ENCODE results near the gene PRR7. TPM values are rescaled to one million over a fixed set of nuclear protein-coding genes. Genes with fewer than 3 reads are reported as not detected.
A peak's percentile ranks its signal among the peaks of the same experiment; 100 is the strongest.

PRR7 gene
- total RNA-seq, 1 donor from 2014 or later, result 13.1 TPM

DNA sequence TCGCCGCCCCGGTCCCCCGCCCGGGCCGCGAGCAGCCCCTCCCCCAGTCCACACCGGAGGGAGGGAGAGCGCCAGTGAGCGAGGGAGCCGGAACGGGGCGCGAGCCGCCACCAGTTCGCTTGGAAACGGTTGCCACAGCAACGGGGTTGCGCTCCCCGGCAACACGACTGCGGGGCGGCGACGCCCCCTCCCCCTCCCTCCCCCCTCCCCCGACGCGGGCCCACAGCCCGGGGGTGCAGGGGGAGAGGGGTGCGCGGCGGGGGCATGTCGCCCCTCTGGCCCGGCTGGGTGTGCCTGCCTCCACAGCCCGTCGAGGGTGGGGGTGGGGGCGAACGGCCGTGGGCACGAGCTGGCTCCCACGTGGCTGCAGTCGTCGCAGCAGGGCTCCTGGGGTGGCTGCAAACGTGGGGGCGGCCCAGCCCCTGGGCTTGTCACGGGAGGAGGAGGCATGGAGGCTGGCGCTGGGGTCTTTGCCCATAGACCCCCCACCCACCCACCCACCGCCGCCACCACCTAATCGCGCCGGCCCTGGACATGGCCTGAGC lies 524 bp downstream of the PRR7 start:
- Mint-ChIP-seq H3K36me3 (ENCODE audit: insufficient read depth) (peaks cover 1% of the 10 kb centered on the region), H3K27me3 (peaks cover 13% of the 10 kb centered on the region), H3K4me1 (ENCODE audit: low read depth) (peaks cover 13% of the 10 kb centered on the region), H3K27ac (no peak overlapping the region), H3K4me3 (ENCODE audit: low read depth) (peak overlapping the region; percentile 71), H3K9me3 (ENCODE audit: low read depth) (no peaks in the 10 kb centered on the region)
- peak; percentile 56 for DNase-seq (ENCODE audit: low spot score, unreplicated experiment)
- TF ChIP-seq, protein P1, sequence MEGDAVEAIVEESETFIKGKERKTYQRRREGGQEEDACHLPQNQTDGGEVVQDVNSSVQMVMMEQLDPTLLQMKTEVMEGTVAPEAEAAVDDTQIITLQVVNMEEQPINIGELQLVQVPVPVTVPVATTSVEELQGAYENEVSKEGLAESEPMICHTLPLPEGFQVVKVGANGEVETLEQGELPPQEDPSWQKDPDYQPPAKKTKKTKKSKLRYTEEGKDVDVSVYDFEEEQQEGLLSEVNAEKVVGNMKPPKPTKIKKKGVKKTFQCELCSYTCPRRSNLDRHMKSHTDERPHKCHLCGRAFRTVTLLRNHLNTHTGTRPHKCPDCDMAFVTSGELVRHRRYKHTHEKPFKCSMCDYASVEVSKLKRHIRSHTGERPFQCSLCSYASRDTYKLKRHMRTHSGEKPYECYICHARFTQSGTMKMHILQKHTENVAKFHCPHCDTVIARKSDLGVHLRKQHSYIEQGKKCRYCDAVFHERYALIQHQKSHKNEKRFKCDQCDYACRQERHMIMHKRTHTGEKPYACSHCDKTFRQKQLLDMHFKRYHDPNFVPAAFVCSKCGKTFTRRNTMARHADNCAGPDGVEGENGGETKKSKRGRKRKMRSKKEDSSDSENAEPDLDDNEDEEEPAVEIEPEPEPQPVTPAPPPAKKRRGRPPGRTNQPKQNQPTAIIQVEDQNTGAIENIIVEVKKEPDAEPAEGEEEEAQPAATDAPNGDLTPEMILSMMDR (IDR thresholded peaks at IDR 0.05; ENCODE audit: unreplicated experiment), result no peak

DNA sequence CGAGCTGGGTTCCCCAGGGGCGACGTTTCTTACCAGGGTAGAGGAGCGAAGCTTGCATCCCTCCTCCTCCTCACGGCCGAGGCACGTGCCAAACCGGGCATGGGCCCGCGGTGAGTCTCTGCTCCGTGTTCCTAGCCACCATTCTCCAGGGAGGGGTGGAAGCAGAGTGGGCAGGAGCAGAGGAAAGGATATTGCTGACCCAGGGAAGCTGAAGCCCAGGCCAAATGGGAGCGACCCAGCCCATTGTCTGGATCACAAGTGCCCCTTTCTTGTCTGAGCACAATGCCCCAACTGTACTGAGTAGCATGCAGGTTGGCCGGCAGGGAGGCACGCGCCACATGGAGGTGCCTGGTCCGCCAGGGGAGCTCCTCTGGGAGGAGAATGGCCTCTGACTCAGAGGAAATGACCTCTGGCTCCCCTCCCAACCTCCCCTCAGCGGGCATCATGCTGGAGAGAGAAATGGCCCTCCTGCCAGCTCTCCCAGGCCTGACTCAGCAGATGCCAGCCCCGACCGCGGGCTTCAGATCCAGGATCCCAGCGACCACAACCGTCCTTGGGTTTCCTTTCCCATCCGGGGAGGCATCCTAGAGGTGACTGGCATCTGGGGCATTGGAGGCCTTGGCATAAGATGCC lies 1.1 kb downstream of the PRR7 start:
- TF ChIP-seq, protein P1 (IDR thresholded peaks at IDR 0.05; ENCODE audit: unreplicated experiment), result no peak
- Mint-ChIP-seq H3K36me3 (ENCODE audit: insufficient read depth) (peaks cover 1% of the 10 kb centered on the region), H3K4me1 (ENCODE audit: low read depth) (peaks cover 13% of the 10 kb centered on the region), H3K27me3 (peaks cover 13% of the 10 kb centered on the region), H3K4me3 (ENCODE audit: low read depth) (peak overlapping the region; percentile 71), H3K27ac (peak overlapping the region; percentile 78), H3K9me3 (ENCODE audit: low read depth) (no peaks in the 10 kb centered on the region)
- DNase-seq (ENCODE audit: low spot score, unreplicated experiment), result peak; percentile 52

DNA sequence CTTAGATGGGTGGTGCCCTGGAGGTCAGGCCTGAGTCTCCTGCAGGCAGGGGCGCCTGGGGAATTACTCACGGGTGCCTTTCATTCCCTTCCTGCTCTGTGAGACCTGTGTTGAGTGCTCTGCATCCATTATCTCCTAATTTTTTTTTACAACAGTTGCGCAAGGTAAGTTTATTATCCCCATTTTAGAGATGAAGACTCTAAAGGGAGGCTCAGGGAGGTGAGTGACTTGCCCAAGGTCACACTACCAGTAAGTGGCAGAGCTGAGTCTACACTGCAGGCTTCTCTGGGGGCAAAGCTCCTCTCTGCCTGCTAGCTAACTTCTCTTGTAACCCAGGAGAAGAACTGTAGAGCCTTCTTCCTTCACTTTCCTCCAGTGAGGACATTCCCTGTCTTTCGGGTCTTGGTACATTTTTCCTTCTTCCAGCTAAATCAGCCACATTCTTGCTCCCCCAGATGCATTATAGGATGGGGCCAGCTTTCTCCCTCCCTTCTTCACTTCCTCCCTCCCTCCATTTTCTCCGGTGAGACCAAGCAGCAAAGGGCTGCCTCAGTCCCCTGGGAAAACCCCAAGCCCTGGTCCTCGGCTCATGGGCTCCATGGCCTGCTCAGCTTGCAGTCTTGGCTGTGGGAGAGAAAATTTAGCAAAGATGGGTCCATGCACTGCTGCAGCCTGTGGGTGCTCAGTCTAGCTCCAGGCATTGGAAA lies 1.8 kb downstream of the PRR7 start:
- peak overlapping the region; percentile 82 for H3K27ac Mint-ChIP-seq
- peaks cover 13% of the 10 kb centered on the region for H3K27me3 Mint-ChIP-seq
- no peak for DNase-seq (ENCODE audit: low spot score, unreplicated experiment)
- peaks cover 15% of the 10 kb centered on the region for H3K4me1 Mint-ChIP-seq (ENCODE audit: low read depth)
- H3K36me3 Mint-ChIP-seq (ENCODE audit: insufficient read depth), result peaks cover 1% of the 10 kb centered on the region
- peak overlapping the region; percentile 71 for H3K4me3 Mint-ChIP-seq (ENCODE audit: low read depth)
- no peaks in the 10 kb centered on the region for H3K9me3 Mint-ChIP-seq (ENCODE audit: low read depth)
- TF ChIP-seq, protein P1 (IDR thresholded peaks at IDR 0.05; ENCODE audit: unreplicated experiment), result no peak

DNA sequence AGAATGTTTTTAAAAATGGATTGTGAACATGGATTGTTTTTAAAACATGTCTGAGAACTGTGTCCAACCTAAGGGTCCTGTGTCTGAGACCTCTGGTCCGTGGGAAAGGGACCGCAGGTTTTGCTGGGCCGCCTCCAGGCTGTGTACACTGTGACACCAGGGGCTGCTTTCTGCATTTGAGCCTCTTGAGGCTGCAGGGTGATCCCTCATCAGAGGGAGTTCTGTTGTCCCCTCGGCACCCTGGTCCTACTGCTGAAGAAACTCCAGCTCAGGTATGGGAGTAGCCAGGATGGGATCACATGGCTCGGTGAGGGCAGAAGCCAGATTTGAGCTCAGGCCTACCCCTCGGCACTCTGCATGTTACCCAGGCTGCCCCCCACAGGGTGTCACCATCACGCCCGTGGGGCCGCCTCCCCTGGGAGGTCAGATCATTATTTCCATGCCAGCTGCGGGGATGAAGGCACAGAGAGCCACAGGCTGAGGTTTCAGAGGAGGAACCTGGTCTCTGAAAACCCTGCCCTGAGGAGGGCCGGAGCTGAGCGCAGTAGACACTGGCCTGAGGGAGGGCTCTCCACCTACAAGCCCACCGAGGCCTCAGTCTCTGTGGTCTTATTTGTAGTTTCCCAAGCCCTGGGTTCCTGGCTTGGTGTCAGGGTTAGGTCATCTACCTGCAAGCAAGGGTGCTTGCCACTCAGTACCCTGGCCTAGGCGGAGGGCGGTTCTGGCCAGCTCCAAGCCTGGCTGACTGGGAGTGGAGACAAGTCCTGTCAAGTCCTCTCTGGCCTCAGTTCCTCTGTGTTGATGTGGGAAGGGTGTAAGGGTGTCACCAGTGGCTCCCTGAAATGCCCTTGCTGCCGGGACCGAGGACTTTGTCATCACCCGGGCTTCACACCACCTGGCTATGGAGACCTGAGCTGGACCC lies 2.8 kb downstream of the PRR7 start:
- DNase-seq (ENCODE audit: low spot score, unreplicated experiment), result no peak
- Mint-ChIP-seq H3K27me3 (peaks cover 13% of the 10 kb centered on the region), H3K36me3 (ENCODE audit: insufficient read depth) (peaks cover 1% of the 10 kb centered on the region), H3K27ac (no peak overlapping the region), H3K4me1 (ENCODE audit: low read depth) (peaks cover 18% of the 10 kb centered on the region), H3K4me3 (ENCODE audit: low read depth) (no peak overlapping the region), H3K9me3 (ENCODE audit: low read depth) (no peaks in the 10 kb centered on the region)
- TF ChIP-seq, protein P1 (IDR thresholded peaks at IDR 0.05; ENCODE audit: unreplicated experiment), result no peak

Measured in progenitor cell of endocrine pancreas (in vitro differentiated cells).